HG02571 (cell line): ENCODE measurements around the gene CFAP90.

Experiments
- ATAC-seq: cut with Tn5 transposase; IDR thresholded peaks from one replicate; pipeline ENCODE4 v1.9.1; 2021; ENCODE audit warnings: mild to moderate bottlenecking, moderate library complexity; ENCODE audit not compliant: unreplicated experiment

CFAP90 gene

DNA sequence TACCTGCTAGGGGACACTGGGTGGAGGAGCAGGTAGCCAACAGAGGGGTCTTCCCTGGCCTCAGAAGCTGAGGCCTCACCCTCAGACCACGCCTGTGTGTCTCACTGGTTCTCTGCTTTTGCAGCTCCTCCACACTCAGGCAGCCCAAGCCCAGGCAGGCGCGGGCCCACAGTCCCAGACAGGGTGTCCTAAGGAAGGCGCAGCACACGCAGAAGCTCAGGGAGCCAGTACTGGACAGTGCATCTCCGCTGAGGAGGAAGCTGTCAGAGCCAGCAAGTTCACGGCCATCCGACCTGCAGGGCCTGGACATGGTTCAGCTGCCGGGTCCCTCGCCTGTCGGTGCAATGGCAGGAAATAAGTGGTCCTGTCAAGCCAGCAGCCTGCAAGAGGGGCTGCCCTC is 25.3 kb downstream of the CFAP90 start:
- no peak for ATAC-seq

DNA sequence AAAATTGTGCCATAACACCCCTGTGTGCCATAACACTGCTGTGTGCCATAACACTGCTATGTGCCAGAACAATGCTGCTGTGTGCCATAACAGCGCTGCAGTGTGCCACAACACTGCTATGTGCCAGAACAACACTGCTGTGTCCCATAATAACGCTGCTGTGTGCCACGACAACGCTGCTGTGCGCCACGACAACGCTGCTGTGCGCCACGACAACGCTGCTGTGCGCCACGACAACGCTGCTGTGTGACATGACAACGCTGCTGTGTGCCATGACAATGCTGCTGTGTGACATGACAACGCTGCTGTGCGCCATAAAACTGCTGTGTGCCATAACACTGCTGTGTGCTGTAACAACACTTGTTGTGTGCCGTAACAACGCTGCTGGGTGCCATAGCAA is 25.9 kb downstream of the CFAP90 start:
- ATAC-seq: no peak

DNA sequence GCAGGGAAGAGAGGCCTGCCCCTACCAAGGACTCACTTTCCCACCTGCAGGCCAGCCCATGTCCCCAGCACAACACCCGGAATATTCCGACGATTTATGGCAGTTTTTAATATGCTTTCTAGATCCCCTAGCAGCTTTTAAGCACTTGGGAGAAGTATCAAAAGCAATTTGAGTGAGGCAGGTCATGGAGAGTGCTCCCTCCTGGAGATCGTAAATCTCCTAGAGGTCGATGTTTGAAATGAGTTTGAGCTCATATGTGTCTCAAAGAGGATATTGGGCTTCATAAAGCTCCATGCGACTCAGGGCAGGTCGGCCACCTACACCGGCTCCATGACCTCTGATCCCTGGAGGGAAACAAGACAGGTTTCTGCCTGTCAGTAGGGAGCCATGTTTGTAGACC is 27.3 kb downstream of the CFAP90 start:
- no peak for ATAC-seq

DNA sequence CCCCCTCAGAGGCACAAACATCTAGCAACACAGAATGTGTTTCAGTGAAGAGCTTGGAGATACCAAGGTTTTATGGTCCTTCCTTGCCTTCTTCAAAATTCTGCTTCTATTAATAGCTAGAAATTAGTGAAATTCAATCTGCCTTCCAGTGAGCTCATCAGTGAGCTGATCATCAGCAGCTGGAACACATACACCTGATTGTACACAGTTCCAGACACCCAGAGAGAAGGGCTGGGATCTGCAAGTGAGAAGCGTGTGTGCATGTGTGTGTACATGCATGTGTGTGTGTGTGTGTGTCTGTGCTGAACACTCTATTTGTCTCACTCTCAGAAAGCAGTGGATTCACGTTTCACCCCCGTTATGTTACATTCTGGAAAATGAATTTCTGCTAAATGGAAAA is 28.5 kb downstream of the CFAP90 start:
- no peak for ATAC-seq

DNA sequence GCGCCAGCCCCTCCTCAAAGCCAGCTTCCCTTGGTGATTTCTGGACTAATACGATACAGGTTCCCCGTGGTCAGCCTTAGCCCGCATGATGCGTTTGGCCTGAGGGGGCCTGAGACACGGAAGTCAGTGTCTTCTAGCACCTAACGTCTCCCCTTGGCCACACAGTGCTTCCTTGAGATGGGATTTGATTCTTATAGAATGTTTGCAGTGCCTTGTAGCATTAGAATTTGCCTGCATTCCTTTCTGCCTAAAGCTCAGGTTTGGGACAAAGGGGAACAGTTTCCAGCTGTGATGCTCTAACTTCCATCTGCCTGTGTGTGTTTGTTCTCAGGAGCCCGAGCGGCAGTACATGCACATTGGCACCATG is 34.4 kb downstream of the CFAP90 start:
- no peak for ATAC-seq

DNA sequence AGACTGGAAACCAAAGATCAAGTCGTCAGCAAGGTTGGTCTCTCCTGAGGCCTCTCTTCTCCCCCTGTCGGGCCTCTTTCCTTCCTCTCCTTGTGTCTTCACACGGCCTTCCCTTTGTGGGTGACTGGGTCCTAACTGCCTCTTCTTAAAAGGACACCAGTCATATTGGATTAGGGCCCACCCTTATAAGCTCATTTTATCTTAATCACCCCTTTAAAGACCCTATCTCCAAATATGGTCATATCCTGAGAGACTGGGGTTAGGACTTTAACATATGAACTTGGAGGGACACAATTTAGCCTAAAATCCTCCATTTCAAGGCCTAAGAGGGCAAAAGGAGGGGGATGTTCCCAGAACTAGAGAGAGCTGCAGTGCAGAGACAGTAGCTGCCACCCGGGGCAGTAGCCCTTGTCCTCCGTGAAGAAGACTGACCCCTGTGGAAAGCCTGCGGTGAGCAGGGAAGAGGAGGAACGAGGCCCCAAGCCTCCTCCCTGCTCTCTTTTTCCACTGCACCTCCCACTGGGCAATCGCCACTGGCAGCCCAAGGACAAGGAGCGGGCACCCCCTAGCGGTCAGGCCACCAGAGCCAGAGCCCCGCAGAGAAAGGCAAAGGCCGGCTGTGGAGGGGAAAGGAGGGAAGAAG is 34.9 kb downstream of the CFAP90 start:
- peak; percentile 89 for ATAC-seq

DNA sequence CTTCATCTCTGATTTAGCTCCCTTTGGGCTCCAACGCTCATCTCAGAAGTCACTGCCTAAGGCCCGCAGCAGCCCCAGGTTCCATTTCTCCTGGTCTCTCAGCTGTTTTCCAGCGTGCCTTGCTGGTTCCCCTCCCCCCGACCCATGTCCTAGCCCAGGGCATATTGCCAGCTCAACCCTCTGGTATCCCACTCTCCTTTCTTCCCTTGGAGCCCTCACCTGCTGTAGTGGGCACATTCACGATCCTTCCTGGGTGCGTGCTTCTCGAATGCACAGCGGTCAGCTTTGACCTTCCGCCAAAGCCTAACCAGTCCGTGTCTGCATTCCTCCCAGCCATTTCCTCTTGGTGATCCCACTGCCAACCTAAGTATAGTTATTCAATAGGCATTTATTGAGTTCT is 36.1 kb downstream of the CFAP90 start:
- no peak for ATAC-seq

DNA sequence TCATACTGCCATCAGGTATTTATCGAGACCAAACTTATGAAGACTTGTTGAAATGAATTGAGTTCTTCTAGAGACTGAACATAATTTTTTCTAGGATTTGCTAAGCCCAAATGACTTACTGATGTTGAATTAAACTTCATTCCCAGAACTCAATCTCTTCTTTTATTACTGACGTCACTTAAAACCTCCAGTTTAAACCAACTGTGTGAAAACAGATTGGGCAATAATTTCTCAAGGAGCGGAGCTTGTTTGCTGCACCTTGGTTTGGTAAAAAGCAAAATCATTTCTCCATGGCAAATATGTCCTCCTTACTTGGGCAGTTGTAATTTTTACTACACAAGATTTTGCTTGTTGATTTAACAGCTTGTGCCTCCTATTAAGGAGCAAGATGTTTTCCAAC is 37.4 kb downstream of the CFAP90 start:
- ATAC-seq: no peak

DNA sequence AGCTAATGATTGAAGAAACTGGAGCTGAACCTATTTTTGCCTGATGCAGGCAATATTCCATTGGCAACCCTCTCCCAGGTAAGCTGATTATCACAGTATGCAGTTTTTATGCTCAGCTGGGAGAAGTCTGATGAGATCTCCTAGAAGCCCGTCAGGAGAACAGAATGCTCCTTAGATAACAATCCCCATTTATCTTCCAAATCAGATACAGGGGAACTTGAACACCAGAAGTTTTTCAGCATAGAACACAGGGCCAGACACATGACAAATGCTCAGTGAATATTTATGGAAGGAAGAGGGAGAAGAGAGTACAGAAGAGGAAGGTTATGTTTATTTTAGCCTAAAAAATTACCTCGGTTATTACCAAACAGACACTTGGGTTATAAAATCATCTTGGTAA is 37.9 kb downstream of the CFAP90 start:
- no peak for ATAC-seq

DNA sequence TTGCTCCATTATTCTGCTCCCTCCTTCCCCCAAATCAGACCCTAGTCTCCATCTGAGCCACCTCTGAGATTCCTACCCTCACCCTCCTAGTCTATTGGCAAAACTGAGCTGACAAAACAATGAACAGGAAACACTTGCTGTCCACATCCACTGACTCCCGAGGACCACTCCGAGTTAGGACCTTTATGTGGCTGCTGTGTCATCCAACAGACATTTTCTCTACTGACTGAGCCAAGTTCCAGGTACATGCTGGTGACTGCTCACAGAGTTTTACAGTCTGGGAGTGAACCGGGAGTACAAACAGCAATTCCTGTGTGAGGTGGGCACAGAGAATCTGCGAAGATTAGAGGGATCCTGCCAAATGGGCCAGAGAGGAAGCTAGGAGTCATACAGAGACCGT is 39.2 kb downstream of the CFAP90 start:
- no peak for ATAC-seq

DNA sequence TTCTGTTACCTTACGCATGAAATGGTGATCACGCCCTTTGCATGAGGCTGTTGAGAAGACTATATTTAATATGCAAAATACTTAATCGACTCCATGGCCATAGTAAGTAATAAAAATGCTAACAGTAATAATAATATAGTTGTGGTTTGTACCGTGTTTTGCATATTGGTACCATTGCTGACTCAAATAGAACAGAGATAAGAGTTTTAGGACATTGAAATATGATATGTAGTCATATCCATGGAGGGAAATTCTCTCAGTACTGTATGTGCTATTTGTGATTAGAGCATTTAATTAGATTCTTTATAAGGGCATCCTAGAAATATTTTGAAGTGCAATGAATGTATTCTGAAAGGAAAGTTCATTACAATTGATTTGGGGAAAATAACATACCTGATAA is 41.9 kb downstream of the CFAP90 start:
- no peak for ATAC-seq

DNA sequence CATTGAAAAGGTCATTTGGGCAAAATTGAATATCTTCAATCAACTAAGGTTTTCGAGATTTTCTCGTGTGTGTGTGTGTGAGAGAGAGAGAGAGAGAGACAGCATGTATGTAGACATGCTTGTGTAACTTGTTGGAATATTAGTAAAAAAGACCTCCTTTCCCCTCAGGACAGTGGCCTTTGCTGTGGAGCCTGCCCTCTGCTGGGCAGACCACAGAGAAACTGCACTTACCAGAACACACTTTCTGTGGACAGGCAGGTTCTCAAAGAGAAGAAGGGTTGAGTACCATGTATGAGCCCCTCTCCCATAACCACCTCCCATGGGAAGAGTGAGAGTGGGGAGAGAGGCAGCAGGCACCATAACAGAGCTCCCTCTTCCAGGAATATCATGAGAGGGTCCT is 45.6 kb downstream of the CFAP90 start:
- ATAC-seq: no peak

DNA sequence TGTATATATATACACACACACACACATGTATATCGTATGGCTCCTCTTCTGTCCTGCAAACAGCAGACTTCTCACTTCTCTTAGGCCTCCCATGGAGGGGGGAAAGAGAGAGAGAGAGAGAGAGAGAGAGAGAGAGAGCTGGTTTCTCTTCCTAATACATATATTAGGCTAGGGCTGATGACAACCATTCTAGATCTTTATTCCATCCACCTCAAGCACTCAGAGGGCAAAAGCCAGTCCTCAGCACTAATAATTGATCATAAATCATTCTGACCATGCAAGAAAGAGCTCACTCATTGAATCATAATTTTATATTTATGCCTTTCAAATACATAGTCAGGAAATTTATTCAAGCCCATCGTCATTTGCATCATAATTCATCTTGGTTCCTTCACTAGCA is 47.0 kb downstream of the CFAP90 start:
- no peak for ATAC-seq

DNA sequence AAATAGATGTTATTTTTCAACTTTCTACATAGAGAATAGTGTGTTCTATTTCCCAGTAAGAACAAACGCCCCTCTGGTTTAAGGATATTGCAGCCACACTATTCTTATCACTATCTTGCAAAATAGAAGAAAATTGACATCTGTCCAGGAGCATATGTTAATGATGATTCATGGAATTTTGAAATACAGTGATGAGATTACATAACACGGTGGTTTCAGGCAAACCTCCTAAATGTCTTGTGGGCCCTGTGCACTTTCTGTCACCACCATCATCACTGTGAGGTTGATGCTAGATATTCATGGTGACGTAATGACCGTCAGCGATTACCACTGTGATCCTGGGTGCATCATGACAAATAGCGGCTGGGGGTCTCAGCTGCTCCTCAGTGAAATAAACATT is 48.1 kb downstream of the CFAP90 start:
- ATAC-seq: no peak

DNA sequence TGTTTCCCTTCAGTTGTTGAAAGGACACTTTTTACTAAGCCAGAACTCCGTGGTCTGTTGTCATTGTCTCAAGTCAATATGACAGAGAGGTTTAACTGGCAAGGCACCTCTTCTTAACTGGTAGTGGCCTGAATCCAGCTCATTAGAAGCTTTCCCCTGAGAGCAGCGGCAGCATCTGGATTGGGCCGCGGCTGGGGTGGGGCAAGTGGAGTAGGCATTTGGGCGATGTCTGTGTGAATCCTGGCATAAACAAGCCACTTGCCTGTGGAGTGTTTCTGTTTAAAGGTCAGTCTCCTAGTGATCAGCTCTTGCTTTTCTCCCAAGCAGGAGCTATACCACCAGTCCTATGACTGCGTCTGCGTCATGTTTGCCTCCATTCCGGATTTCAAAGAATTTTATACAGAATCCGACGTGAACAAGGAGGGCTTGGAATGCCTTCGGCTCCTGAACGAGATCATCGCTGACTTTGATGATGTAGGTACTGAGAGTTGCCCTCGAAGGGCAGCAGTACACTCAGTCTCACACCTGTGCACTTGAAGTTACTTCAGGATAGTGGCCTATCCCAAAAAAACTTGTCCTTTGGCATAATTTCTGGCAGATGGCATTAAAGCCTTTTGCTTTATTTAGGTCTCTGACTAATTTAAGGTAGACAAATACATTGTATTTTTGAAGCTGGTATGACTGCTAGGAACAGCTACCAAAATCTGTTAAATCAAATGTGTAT is 48.9 kb downstream of the CFAP90 start:
- ATAC-seq: no peak

DNA sequence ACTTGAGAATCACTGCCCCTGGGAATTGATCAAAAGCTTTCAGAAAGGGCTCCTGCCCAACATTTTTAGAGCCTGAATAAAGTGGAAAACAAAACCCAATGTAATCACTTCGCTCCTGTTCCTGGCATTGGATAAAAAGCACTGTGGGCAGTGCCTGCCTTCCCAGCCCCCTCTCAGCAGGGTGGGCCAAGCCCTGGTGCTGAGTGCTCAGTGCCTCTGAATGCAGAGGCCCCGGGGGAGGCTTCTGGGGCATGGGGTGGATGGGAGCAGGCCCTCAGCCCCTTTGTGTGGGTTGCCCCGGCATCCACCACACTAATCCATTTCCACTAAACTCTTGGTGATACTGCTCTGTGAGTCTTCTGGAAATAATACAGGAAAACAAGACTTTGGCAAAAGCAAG is 55.6 kb downstream of the CFAP90 start:
- ATAC-seq: no peak

DNA sequence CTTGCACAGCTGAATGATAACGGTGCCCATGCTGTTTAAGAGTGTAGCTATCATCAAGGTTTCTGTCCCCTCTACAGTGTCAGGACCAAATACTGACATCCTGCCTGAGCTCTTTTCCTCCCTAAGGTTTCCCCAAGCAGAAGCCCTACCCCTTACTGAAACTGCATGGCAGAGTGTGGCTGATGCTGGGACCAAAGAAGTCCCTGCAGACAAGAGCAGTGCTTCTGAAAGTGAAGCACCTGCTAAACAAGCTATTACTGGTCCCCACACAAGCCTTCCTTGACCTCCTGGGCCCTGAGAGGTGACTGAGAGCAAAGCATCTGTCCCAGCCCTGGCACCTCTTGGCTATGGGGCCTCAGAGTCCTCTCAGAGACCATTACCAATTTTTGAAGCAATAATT is 56.1 kb downstream of the CFAP90 start:
- ATAC-seq: peak; percentile 52

DNA sequence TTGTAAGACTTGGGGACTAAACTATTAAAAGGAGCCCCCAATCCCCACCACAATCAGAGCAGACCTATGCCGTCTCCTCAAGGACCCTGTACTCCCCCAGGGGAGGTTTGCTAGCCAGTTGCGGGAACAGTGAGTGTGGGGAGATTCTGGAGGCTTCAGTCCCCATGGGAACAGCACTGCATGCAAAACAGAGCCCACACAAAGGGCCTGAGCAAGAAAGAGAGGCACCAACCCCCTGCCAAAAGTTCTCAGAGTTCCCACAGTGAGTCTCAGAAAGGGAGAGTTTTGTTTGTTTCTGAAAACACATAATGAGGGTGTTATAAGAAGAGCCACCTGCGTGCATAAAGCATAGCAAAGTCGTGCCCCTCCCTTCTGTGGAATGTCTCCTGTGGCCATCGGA is 56.6 kb downstream of the CFAP90 start:
- peak; percentile 91 for ATAC-seq

DNA sequence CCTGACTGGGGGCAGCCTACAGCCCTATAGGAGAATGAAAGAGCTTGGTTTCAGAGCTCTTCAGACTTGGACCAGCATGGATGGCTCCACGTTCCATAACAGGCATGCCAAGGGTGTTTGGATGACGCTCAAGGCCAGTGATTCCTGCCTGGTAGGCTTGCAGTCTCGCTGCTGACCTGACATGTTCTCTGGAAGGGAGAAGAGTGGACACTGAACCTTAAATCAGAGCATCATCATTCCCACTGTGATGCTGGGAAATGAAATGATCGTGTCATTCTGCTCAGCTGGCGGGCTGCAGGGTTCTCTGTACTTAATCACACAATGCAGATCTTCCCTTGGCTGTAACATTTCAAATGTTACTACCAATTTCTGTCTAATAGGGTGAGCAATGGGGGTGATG is 57.0 kb downstream of the CFAP90 start:
- ATAC-seq: no peak

DNA sequence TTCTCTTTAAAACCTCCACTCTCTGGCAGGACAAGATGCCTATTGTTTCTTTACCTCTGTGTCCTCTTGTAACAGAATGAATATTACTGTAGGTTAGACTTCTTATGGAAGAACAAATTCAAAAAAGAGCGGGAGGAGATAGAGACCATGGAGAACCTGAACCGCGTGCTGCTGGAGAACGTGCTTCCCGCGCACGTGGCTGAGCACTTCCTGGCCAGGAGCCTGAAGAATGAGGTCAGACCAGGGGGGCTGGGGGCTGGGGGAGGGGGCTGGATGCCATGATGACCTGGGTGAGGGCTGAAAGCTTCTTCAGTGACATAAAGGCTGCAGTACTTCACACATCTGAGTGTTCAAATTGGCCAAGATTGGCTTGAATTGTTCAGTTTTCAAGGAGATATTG is 61.4 kb downstream of the CFAP90 start:
- ATAC-seq: no peak

DNA sequence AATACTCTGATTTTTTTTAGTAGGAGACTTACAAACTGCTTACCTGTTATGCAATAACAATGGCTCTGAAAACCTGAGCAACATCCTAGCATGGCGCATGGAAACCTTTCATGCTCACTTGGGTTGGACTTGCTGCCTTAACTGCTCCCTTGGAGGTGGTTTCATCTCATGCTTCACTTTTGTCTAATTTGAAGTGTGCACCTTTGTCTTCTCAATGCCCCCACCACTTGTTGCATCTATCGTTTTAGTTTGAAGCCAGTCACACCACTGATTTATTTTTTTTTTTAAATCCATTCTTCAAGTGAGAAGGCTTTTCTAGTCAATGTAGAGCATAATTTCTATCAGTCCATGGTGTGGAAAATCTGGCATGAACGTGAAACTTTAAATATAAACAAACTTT is 63.2 kb downstream of the CFAP90 start:
- ATAC-seq: no peak

DNA sequence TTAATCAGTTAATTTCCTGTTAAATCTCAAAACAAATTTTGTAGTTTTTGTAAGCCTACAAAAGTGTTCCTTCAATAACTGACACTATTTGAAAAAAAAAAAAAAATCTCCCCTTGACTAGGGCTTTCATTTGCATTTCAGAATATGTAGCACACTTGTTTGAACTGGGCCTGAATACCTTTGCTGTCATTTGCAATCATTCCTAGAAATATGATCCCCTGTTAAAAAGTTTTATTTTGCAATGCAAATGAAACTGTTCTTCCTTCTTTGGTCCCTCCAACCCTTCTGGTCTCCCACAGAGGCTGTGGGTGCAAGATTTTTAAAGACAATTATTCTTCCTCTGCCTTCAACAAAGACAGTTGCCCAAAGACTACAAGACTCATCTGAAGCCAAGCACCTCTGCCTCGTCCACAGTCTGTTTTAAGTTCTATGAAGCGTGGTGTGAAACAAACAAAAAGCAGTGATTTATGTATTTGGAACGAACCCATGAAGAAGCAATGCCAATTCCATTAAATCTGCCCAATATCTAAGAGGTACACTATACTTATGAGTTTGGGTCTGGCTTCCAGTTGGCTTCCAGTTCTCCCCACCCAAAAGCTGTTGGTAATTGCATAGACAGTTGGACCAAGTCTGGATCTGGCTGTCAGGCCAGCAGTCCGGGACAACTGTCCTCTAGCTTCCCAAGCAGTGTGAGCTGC is 66.1 kb downstream of the CFAP90 start:
- no peak for ATAC-seq
